Fibroblast of pulmonary artery (primary cell): ENCODE data around the gene HEATR5A.
"Not testable (repeated sequence)": the region's sequence is repeated elsewhere in the genome, so short reads cannot be mapped to it uniquely, and the experiment has no call there.

Experiments
- DNase-seq: peaks from one replicate; pipeline ENCODE4 v3.0.0-alpha.2; 2010; ENCODE audit warnings: low read depth
- H3K4me3 ChIP-seq: replicated peaks from 2 replicates; pipeline ENCODE4 v1.5.1; 2011; ENCODE audit warnings: low read depth, mild to moderate bottlenecking, control low read depth, low read length, moderate library complexity
- TF ChIP-seq, protein P1 (sequence below): IDR thresholded peaks from 2 replicates; pipeline ENCODE4 v1.5.1; 2011; ENCODE audit warnings: mild to moderate bottlenecking, control low read depth, low read length, inconsistent platforms; ENCODE audit errors: missing control alignments

The HEATR5A gene

DNA sequence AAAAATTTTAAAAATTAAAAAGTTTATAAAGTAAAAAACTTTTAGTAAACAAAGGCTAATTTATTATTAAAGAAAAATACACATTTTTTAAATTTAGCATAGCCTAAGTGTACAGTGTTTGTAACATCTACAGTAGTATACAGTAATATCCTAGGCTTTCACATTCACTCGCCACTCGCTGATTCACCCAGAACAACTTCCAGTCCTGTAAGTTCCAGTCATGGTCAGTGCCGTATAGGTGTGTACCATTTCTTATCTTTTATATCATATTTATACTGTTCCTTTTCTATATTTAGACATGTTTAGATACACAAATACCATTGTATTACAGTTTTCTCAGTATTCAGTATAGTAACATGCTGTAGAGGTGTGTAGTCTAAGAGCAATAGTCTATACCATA, 28.9 kb downstream of the HEATR5A start:
- no peak for DNase-seq
- TF ChIP-seq, protein P1, sequence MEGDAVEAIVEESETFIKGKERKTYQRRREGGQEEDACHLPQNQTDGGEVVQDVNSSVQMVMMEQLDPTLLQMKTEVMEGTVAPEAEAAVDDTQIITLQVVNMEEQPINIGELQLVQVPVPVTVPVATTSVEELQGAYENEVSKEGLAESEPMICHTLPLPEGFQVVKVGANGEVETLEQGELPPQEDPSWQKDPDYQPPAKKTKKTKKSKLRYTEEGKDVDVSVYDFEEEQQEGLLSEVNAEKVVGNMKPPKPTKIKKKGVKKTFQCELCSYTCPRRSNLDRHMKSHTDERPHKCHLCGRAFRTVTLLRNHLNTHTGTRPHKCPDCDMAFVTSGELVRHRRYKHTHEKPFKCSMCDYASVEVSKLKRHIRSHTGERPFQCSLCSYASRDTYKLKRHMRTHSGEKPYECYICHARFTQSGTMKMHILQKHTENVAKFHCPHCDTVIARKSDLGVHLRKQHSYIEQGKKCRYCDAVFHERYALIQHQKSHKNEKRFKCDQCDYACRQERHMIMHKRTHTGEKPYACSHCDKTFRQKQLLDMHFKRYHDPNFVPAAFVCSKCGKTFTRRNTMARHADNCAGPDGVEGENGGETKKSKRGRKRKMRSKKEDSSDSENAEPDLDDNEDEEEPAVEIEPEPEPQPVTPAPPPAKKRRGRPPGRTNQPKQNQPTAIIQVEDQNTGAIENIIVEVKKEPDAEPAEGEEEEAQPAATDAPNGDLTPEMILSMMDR = no peak
- H3K4me3 ChIP-seq = no peak overlapping the region

DNA sequence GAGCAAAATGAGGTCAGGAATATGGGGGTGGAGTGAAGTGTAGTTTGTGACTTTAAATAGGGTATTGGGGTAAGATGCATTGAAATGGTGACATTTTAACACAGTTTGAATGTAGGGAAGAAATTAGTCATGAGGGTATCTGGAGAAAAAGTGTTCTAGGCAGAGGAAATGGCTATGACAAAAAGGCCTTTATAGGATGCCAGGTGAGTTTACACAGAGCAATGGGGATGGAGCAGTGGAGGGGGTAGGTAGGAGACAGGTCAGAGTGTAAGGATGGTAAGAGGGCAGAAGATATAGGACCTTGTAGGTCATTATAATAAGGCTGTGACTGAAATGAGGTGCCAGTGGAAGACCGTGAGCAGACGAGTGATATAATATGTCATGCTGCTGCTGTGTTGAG, 30.4 kb downstream of the HEATR5A start:
- DNase-seq = no peak
- H3K4me3 ChIP-seq = no peak overlapping the region
- TF ChIP-seq, protein P1 = no peak

DNA sequence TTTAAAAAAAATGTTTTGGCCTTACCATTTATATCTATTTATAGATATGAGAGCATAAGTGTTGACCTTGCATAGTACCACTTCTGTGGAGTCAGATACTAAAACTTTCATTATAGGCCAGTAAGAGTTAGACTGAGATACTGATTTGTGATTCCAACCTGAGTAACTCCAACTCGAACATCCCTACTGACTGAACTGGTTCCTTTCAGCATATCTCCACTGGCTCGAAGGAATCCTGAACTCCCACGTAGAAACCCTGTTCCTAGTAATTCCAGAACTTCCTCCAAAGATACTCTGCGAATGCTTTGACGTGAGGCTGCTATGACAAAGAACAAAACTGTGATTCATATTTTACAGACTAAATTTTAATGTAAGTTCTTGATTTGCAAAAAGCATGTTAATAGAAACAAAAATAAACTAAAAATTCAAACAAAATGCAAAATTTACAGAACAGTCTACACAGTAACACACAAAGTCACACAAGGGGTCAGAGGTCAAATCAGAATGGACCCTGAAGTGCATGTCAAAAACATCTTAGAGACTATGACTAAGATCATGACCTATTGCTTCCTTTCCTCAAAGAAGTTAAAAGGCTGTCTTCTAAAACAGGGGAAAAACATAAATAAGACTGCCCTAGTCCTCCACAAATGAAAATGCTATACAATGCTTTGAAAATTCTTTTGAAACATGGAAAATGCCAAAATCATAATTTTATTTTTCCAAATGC, 31.5 kb downstream of the HEATR5A start:
- TF ChIP-seq, protein P1 = no peak
- no peak overlapping the region for H3K4me3 ChIP-seq
- peak; percentile 93 for DNase-seq

DNA sequence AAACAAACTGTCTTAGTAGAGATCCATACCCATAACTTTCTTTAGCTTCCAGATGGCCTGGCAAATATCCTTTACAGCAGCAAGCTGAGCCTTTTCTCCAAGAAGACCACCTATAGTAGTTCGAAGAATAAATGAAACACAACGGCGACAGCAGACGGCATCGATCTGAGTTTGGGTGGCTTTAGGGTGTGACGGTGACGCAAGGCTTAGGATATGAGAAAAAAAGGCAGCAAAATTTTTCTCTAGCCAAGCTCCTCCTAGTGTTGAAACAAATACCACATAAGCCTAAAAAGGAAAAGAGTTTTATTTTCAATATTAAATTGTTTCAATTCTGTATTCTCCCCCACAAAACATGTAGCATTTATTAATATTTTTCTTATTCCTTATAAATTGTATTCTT, 33.3 kb downstream of the HEATR5A start:
- H3K4me3 ChIP-seq = no peak overlapping the region
- DNase-seq = no peak
- TF ChIP-seq, protein P1 = no peak

DNA sequence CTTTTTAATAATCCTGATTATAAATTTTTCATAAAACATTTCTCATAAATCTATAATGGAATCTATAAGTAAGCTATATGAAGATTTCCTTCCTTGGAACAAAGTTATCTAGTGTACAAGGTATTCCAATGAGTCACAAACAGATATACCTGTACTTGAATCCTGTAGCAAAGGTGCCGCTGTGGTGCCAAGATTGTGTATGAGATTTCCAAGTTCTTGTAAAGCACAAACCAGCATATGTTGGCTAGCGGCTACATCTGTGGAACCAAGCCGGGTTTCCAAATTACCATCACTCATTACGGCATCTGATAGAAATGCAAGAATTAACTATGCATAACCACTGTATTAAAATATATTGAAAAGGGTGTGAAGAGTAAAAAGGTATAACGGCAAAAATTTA, 34.1 kb downstream of the HEATR5A start:
- TF ChIP-seq, protein P1 = no peak
- H3K4me3 ChIP-seq = no peak overlapping the region
- no peak for DNase-seq

DNA sequence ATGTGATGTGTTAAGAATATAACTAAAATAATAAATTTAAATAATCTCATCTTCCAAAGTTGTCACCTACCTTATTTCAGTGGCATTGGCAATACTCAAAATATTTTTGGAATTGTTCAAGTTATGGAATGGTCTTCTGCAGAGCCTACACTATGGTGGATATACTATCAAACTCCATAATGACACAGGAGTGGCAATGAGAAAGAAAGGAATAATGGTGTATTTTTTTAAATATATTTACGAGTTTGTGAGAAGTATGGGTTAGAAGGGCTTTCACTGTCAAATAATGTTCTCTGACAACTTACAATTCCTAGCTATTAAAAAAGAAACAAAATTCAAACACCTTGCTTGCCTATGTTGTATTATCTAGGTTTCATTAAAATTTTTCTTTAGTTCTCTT, 38.1 kb downstream of the HEATR5A start:
- DNase-seq = no peak
- no peak overlapping the region for H3K4me3 ChIP-seq
- TF ChIP-seq, protein P1 = no peak

DNA sequence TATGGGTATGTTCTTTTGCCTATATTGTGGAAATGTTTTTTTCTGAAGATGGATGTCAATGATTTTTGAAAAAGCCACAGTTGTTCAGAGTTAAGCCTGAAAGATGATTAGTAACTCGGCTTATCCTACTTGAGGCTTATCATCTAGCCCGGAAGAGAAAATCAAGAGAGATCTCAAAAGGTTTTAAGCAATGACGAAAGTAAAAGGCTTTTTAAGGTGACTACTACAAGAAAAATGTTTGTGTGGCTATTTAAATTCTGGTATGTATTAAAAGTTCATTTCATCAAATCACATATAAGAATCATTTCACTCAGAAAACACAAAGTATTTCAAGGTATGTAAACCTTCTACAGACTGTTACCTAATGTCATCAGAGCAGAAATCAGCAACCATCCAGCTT, 40.2 kb downstream of the HEATR5A start:
- H3K4me3 ChIP-seq = no peak overlapping the region
- TF ChIP-seq, protein P1 = no peak
- peak; percentile 47 for DNase-seq

DNA sequence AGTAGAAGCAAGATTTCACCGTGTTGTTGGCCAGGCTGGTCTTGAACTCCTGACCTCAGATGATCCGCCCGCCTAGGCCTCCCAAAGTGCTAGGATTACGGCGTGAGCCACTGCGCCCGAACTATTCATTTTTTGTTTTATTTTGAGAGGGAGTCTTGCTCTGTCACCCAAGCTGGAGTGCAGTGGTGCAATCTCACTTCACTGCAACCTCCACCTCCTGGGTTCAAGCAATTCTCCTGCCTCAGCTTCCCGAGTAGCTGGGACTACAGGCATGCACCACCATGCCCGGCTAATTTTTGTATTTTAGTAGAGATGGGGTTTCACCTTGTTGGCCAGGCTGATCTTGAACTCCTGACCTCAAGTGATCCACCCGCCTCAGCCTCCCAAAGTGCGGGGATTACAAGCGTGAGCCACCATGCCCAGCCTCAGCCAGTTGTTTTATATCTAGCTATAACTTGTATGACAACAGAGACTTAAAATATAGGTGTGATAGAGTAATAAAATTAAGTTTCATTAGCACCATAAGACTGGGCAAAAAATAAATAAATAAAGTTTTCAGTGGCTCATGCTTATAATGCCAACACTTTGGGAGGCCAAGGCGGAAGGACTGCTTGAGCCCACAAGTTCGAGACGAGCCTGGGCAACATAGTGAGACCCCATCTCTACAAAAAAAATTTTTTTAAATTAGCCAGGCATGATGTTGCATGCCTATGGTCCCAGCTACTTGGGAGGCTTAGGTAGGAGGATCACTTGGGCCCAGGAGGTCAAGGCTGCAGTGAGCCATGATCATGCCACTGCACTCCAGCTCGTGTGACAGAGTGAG, 41.0 kb downstream of the HEATR5A start:
- H3K4me3 ChIP-seq = not testable (repeated sequence)

More for the DNA sequence above, 41.0 kb downstream of the HEATR5A start:
- not testable (repeated sequence) for DNase-seq
